ENCODE results near the gene PREP. TPM values are rescaled to one million over a fixed set of nuclear protein-coding genes. Genes with fewer than 3 reads are reported as not detected.

PREP gene
- polyA plus RNA-seq, 1 of the 3 experiments (the other 2 are of a cell fraction) = 20.9 TPM

GRCh38 chr6:105449756-105450390 lies 47.0 kb upstream of the PREP start:
- no peak for DNase-seq
- H3K27me3 ChIP-seq (ENCODE audit: insufficient read depth) = no peaks in the 10 kb centered on the region
- H3K9me2 ChIP-seq = no peaks in the 10 kb centered on the region
- no peaks in the 10 kb centered on the region for H3F3A ChIP-seq (replicated peaks; ENCODE audit: insufficient read depth)
- no peaks in the 10 kb centered on the region for H3K9me3 ChIP-seq
- POLR2A ChIA-PET = no interaction called here
- H2AFZ ChIP-seq (ENCODE audit: low read depth) = no peak overlapping the region
- CTCF ChIA-PET = no interaction called here
- no peak overlapping the region for H3K9ac ChIP-seq
- H4K20me1 ChIP-seq (ENCODE audit: insufficient read depth) = no peaks in the 10 kb centered on the region
- 3% methylated on average over 2 of the region's 2 CpGs for WGBS (ENCODE audit: low lambda C conversion rate)
- no peak overlapping the region for H3K4me2 ChIP-seq
- no peaks in the 10 kb centered on the region for H3K4me1 ChIP-seq (ENCODE audit: control insufficient read depth in 1 of 2, insufficient read depth in 2 of 2, low read depth in 1 of 2, low read length in 1 of 2)
- H3K79me2 ChIP-seq (ENCODE audit: insufficient read depth) = no peaks in the 10 kb centered on the region
- H3K4me3 ChIP-seq (ENCODE audit: low read depth in 2 of 2, low read length in 1 of 2) = no peak overlapping the region
- TF ChIP-seq USF1 (IDR thresholded peaks at IDR 0.05; ENCODE audit: borderline replicate concordance, low read depth) (peak; percentile 52; the same call in 1 of the 2 replicates), GATA2 (CRISPR knock-in tag; IDR thresholded peaks at IDR 0.05) (no peak), ELF1 (IDR thresholded peaks at IDR 0.05) (no peak), NRF1 (IDR thresholded peaks at IDR 0.05; ENCODE audit: low read depth, low read length) (no peak), RAD21 (IDR thresholded peaks at IDR 0.05; ENCODE audit: low read length) (no peak)
- no peak overlapping the region for H3K27ac ChIP-seq (ENCODE audit: low read depth in 2 of 2, low read length in 1 of 2)
- H3K36me3 ChIP-seq (replicated peaks in 1 of 2; ENCODE audit: control insufficient read depth in 1 of 2, insufficient read depth in 2 of 2, low read length in 1 of 2) = no peaks in the 10 kb centered on the region

DNA sequence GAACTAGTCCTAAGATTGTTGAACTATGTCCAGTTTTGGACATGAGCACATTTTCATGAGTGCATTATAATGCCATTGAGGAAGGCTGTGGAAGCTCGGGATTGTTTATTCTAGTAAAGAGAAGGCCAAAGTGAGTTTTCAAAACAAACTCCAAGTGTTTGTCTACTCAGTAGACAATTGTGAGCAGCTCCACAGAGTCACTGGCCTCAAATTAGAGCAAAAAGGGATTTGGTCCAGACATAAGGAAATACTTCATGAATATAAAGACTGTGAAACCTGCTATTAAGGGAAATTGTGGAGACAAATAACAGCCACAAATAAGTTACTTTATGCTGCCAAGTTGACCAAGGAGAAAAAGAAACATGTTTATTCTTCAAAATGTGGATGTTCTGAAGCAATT lies 42.6 kb upstream of the PREP start:
- TF ChIP-seq IRF3 (IDR thresholded peaks at IDR 0.05; ENCODE audit: low read depth, low read length) = no peak
- no peak for TF ChIP-seq YY1 (IDR thresholded peaks at IDR 0.05; ENCODE audit: low read depth)
- TF ChIP-seq MEF2A (IDR thresholded peaks at IDR 0.05; ENCODE audit: borderline replicate concordance, low read depth) = no peak
- TF ChIP-seq RFX5 (IDR thresholded peaks at IDR 0.05; ENCODE audit: low read length) = no peak
- no peak for TF ChIP-seq POLR2AphosphoS5 (IDR thresholded peaks at IDR 0.05; ENCODE audit: low read depth, low read length)
- TF ChIP-seq TEAD4 (IDR thresholded peaks at IDR 0.05; ENCODE audit: borderline replicate concordance, insufficient read depth) = no peak
- no peak for TF ChIP-seq ZBTB33 (IDR thresholded peaks at IDR 0.05; ENCODE audit: borderline replicate concordance, low read depth)
- no peak for TF ChIP-seq RAD21 (IDR thresholded peaks at IDR 0.05; ENCODE audit: low read length)
- TF ChIP-seq FOXJ3 (CRISPR knock-in tag; IDR thresholded peaks at IDR 0.05) = no peak
- H4K20me1 ChIP-seq (ENCODE audit: insufficient read depth) = no peaks in the 10 kb centered on the region
- no peak overlapping the region for H3K9ac ChIP-seq
- no peaks in the 10 kb centered on the region for H3K9me3 ChIP-seq
- H3F3A ChIP-seq (replicated peaks; ENCODE audit: insufficient read depth) = no peaks in the 10 kb centered on the region
- H3K4me2 ChIP-seq = no peak overlapping the region
- 41% methylated on average over 1 of the region's 1 CpG for WGBS (ENCODE audit: low lambda C conversion rate)
- no peak overlapping the region for H2AFZ ChIP-seq (ENCODE audit: low read depth)
- POLR2A ChIA-PET = no interaction called here
- H3K27ac ChIP-seq (ENCODE audit: low read depth in 2 of 2, low read length in 1 of 2) = no peak overlapping the region
- CTCF ChIA-PET = interaction anchor here (0.5 to 1.4 kb wide), 2 partner anchors 14 to 338 kb away, joined by 3 read pairs; no protein-coding TSS in a partner anchor
- H3K9me2 ChIP-seq = no peaks in the 10 kb centered on the region
- no peaks in the 10 kb centered on the region for H3K27me3 ChIP-seq (ENCODE audit: insufficient read depth)
- H3K79me2 ChIP-seq (ENCODE audit: insufficient read depth) = no peaks in the 10 kb centered on the region
- H3K36me3 ChIP-seq (replicated peaks in 1 of 2; ENCODE audit: control insufficient read depth in 1 of 2, insufficient read depth in 2 of 2, low read length in 1 of 2) = no peaks in the 10 kb centered on the region
- no peaks in the 10 kb centered on the region for H3K4me1 ChIP-seq (ENCODE audit: control insufficient read depth in 1 of 2, insufficient read depth in 2 of 2, low read depth in 1 of 2, low read length in 1 of 2)
- no peak overlapping the region for H3K4me3 ChIP-seq (ENCODE audit: low read depth in 2 of 2, low read length in 1 of 2)
- DNase-seq = no peak

Data from SK-N-SH (cell line).